D721Med (cell line): ENCODE data around the gene NPB.
A peak's percentile ranks its signal among the peaks of the same experiment; 100 is the strongest.

ENCODE experiments used
- DNase-seq: peaks from one replicate; pipeline ENCODE4 v3.0.0; 2011; ENCODE audit warnings: low spot score; ENCODE audit not compliant: insufficient read length
- FAIRE-seq: peaks from 2 replicates; lab custom pipeline; 2011; peaks lifted over from hg19 to GRCh38; lab: Jason Lieb, UNC
- CTCF ChIP-seq: IDR thresholded peaks from 2 replicates; pipeline ENCODE4 v1.5.1; 2012; ENCODE audit warnings: mild to moderate bottlenecking, control low read depth; ENCODE audit not compliant: insufficient read depth; ENCODE audit errors: missing control alignments

The NPB gene

GRCh38 chr17:81871387-81872230 lies 30.4 kb upstream of the NPB start:
- FAIRE-seq = no peak
- TF ChIP-seq CTCF = peak; percentile 27
- DNase-seq = peak; percentile 95

GRCh38 chr17:81877569-81877968 lies 24.5 kb upstream of the NPB start:
- FAIRE-seq = no peak
- no peak for DNase-seq
- TF ChIP-seq CTCF = no peak

- FAIRE-seq (no peak), DNase-seq (no peak)
- no peak for TF ChIP-seq CTCF
Measured at GRCh38 chr17:81878294-81878693, 23.7 kb upstream of the NPB start.

- TF ChIP-seq CTCF = no peak
- FAIRE-seq (no peak), DNase-seq (no peak)
Measured at GRCh38 chr17:81879121-81879520, 22.9 kb upstream of the NPB start.

- TF ChIP-seq CTCF = no peak
- DNase-seq (no peak), FAIRE-seq (no peak)
Measured at GRCh38 chr17:81884520-81884919, 17.5 kb upstream of the NPB start.

GRCh38 chr17:81884968-81885367 lies 17.1 kb upstream of the NPB start:
- no peak for TF ChIP-seq CTCF
- no peak for DNase-seq
- FAIRE-seq = no peak

GRCh38 chr17:81885454-81885853 lies 16.6 kb upstream of the NPB start:
- TF ChIP-seq CTCF = no peak
- DNase-seq (no peak), FAIRE-seq (no peak)
